Calu3 (cell line): ENCODE measurements around the gene GALNT11. TPM values are rescaled to one million over a fixed set of nuclear protein-coding genes. Genes with fewer than 3 reads are reported as not detected.
A peak's percentile ranks its signal among the peaks of the same experiment; 100 is the strongest.

ENCODE experiments used
- BruUV-seq: library from RNA; stranded (reverse); fragments of 400-500 nt; replicated peaks from 2 replicates; lab custom pipeline; 2021; lab: Mats Ljungman, UMichigan
- CTCF ChIA-PET: fragments of 300-600 bp; sonication (Branson Sonifier 250); formaldehyde crosslinking; loops from one replicate; lab custom pipeline; 2022; ENCODE audit warnings: antibody characterized with exemption; lab: Charles Lee
- DNase-seq: peaks from one replicate; pipeline ENCODE4 v3.0.0; 2022
- H3K27ac Mint-ChIP-seq: one replicate; pipeline ENCODE4 v1.8.0; 2022; ENCODE audit warnings: mixed read lengths; ENCODE audit not compliant: unreplicated experiment
- H3K27me3 Mint-ChIP-seq: one replicate; pipeline ENCODE4 v1.8.0; 2022; ENCODE audit warnings: mixed read lengths; ENCODE audit not compliant: unreplicated experiment
- H3K36me3 Mint-ChIP-seq: one replicate; pipeline ENCODE4 v1.8.0; 2022; ENCODE audit warnings: mild to moderate bottlenecking, moderate library complexity, mixed read lengths; ENCODE audit not compliant: insufficient read depth, unreplicated experiment
- H3K4me1 Mint-ChIP-seq: one replicate; pipeline ENCODE4 v1.8.0; 2022; ENCODE audit warnings: mild to moderate bottlenecking, low read depth, mixed read lengths; ENCODE audit not compliant: unreplicated experiment
- H3K4me3 Mint-ChIP-seq: one replicate; pipeline ENCODE4 v1.8.0; 2022; ENCODE audit warnings: mild to moderate bottlenecking, low read depth, moderate library complexity, mixed read lengths; ENCODE audit not compliant: unreplicated experiment
- H3K9me3 Mint-ChIP-seq: one replicate; pipeline ENCODE4 v1.8.0; 2022; ENCODE audit warnings: low read depth, mixed read lengths; ENCODE audit not compliant: unreplicated experiment
- CTCF ChIP-seq: fragments of 200-600 bp; IDR thresholded peaks from one replicate; pipeline ENCODE4 v1.8.0; 2022; ENCODE audit warnings: antibody characterized with exemption; ENCODE audit not compliant: unreplicated experiment
- intact Hi-C: fragments of 100-400 bp; cut with micrococcal nuclease; formaldehyde crosslinking; loops from one replicate; pipeline ENCODE4 v1.10.0; 2022; ENCODE audit not compliant: unreplicated experiment
- total RNA-seq: library from RNA; stranded (reverse); gene quantifications from 2 replicates; pipeline ENCODE4 v1.2.3, GENCODE V29; 2022

The GALNT11 gene
- total RNA-seq, 1 experiment from 2014 or later: 19.7 TPM

DNA sequence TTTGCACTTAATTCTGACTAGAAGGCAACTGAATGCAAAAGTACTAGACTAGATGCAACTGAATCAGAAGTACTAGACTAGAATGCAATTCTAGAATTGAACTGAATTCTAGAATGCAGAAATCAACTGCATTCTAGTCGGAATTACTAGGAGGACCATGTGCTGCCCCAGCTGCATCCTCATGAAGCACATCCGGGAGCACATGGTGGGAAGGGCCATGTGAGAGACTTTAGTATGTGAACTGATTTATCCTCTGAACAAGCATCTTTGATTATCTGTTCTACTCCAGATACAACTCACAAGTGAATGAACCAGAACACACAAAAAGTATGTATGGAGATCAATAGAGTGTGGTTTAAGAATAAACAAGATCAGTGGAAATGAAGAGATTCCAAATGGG, 115.1 kb downstream of the GALNT11 start:
- Mint-ChIP-seq H3K4me1 (no peaks in the 10 kb centered on the region), H3K4me3 (no peak overlapping the region), H3K27me3 (no peaks in the 10 kb centered on the region), H3K9me3 (no peaks in the 10 kb centered on the region), H3K36me3 (peaks cover 58% of the 10 kb centered on the region), H3K27ac (no peak overlapping the region)
- TF ChIP-seq CTCF: no peak
- intact Hi-C loops: no loop called here
- no TSS peak for BruUV-seq
- no peak for DNase-seq
- CTCF ChIA-PET: no interaction called here

DNA sequence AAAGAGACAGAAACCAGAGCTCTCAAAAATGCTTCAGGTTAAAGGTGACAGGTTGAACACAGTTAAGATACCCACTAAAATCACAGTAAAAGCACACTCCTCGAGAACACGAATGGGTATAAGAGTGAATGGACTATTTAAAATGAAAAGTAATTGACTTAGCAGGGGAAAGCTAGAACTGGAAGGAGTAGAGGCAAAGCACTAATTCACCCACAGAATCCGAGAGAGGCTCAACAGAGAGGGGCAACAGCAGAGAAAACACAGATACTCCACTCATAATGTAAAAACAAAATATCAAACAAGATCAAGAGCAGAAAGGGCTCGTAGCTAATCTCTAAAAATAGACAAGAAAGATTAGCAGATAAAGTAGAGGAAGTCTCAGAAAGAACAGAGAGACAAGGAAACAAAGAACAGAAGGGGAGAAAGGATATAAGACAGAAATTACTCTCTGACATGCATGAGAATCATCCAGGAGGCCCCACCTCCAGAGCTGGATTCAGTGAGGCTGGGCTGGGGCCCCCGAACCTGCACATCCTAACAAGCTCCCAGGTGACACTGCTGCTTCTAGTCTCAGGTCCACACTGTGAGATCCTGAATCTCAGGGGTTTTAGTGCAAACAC, 117.6 kb downstream of the GALNT11 start:
- H3K9me3 Mint-ChIP-seq: no peaks in the 10 kb centered on the region
- intact Hi-C loops: no loop called here
- no peak overlapping the region for H3K27ac Mint-ChIP-seq
- H3K4me3 Mint-ChIP-seq: no peak overlapping the region
- no peaks in the 10 kb centered on the region for H3K4me1 Mint-ChIP-seq
- no peaks in the 10 kb centered on the region for H3K27me3 Mint-ChIP-seq
- no peak for TF ChIP-seq CTCF
- CTCF ChIA-PET: no interaction called here
- no TSS peak for BruUV-seq
- no peak for DNase-seq
- H3K36me3 Mint-ChIP-seq: peaks cover 59% of the 10 kb centered on the region

DNA sequence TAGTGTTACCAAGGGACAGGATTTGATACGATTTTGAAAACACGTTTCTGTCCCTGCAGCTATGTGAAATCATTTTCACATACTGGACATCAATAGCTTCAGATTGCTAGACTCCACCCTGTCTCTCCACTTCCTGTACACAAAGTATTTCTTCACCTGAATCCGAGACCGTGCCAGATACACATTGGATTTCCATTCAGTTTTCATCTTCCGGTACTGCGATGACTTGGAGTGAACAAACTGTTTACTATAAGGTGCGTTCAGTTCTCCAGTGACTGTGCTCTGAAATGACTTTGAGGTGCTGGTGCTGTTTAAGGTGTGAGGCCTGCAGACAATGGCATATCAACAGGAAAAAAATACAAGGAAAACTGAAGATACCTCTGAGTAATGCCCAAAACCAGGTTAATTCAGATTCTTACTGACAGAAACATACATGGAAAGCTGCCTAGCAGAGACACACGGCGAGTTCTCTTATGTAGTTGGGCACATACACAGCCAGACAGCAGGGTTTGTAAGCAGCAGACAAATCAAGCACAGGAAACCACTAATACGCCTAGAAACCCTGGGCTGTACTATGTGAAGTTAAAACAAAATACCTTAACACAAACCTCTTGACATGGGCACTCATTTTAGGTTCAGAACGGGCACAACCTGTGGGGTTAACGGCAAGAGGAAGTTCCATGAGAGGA, 119.2 kb downstream of the GALNT11 start:
- CTCF ChIA-PET: interaction anchor here (0.5 kb wide), 1 partner anchor 195 kb away, joined by 3 read pairs; no protein-coding TSS in a partner anchor
- H3K36me3 Mint-ChIP-seq: peaks cover 48% of the 10 kb centered on the region
- no TSS peak for BruUV-seq

GRCh38 chr7:152145853-152146466, 120.5 kb downstream of the GALNT11 start:
- no peaks in the 10 kb centered on the region for H3K9me3 Mint-ChIP-seq
- DNase-seq: peak; percentile 26
- H3K27ac Mint-ChIP-seq: no peak overlapping the region
- no TSS peak for BruUV-seq
- no peaks in the 10 kb centered on the region for H3K4me1 Mint-ChIP-seq
- no peaks in the 10 kb centered on the region for H3K27me3 Mint-ChIP-seq
- H3K4me3 Mint-ChIP-seq: no peak overlapping the region
- CTCF ChIA-PET: interaction anchor here (0.6 kb wide), 1 partner anchor 165 kb away, joined by 7 read pairs; no protein-coding TSS in a partner anchor
- intact Hi-C loops: loop anchor here (2.0 kb wide), 1 partner anchor 149 kb away; no protein-coding TSS in a partner anchor
- peak; percentile 51 for TF ChIP-seq CTCF
- peaks cover 41% of the 10 kb centered on the region for H3K36me3 Mint-ChIP-seq

More for the DNA sequence above, 119.2 kb downstream of the GALNT11 start:
- no peaks in the 10 kb centered on the region for H3K4me1 Mint-ChIP-seq
- H3K4me3 Mint-ChIP-seq: no peak overlapping the region
- H3K27ac Mint-ChIP-seq: no peak overlapping the region
- intact Hi-C loops: no loop called here
- H3K27me3 Mint-ChIP-seq: no peaks in the 10 kb centered on the region
- no peak for TF ChIP-seq CTCF
- DNase-seq: no peak
- no peaks in the 10 kb centered on the region for H3K9me3 Mint-ChIP-seq
